RWPE1 (cell line): ENCODE measurements around the gene NT5C2.
"Not testable (repeated sequence)": the region's sequence is repeated elsewhere in the genome, so short reads cannot be mapped to it uniquely, and the experiment has no call there.

Experiments used
- CTCF ChIA-PET: fragments of 350-600 bp; sonication (Branson Sonifier 250); formaldehyde crosslinking; extraction: SDS; loops from one replicate; lab custom pipeline; 2021; lab: Yijun Ruan, JAX
- POLR2A ChIA-PET: fragments of 400-600 bp; formaldehyde crosslinking; extraction: SDS; loops from one replicate; lab custom pipeline; 2020; ENCODE audit warnings: antibody characterized with exemption; ENCODE audit not compliant: low non-redundant PET; lab: Yijun Ruan, JAX
- DNase-seq: peaks from one replicate; pipeline ENCODE4 v3.0.0; 2012; ENCODE audit warnings: low spot score
- H3K27ac ChIP-seq: fragments of 450-650 bp; 2 replicates; pipeline ENCODE4 v1.5.1; 2017
- CTCF ChIP-seq: fragments of 450-650 bp; conservative IDR thresholded peaks from 2 replicates; pipeline ENCODE4 v1.5.1; 2017; ENCODE audit warnings: low read depth, mild to moderate bottlenecking

NT5C2 gene

DNA sequence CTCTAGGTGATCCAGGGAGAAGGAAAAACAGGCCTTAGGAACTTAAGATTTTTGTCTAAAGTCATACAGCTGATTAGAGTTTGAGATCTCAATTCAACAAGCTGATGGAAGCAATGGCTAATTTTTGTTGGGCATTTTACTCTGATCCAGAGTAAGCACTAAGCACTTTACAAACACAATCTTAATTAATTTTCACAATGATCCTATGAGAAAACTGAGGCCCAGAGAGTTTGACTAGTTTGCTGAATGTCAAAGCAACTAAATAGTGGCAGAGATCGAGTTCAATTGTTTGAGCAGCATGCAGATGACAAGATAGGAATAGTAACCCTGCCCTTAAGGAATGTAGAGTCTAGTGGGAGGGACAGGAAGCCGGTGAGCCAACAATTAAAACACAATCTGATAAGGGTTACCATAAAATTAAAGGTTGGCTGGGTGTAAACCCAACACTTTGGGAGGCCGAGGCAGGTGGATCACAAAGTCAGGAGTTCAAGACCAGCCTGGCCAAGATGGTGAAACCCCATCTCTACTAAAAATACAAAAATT is 39.1 kb upstream of the NT5C2 start:
- DNase-seq = no peak
- no peak for TF ChIP-seq CTCF
- peak overlapping the region; percentile 88 for H3K27ac ChIP-seq
- ChIA-PET CTCF (interaction anchor here (1.6 kb wide), 1 partner anchor 12 kb away, joined by 3 read pairs; no protein-coding TSS in a partner anchor), POLR2A (no interaction called here)

DNA sequence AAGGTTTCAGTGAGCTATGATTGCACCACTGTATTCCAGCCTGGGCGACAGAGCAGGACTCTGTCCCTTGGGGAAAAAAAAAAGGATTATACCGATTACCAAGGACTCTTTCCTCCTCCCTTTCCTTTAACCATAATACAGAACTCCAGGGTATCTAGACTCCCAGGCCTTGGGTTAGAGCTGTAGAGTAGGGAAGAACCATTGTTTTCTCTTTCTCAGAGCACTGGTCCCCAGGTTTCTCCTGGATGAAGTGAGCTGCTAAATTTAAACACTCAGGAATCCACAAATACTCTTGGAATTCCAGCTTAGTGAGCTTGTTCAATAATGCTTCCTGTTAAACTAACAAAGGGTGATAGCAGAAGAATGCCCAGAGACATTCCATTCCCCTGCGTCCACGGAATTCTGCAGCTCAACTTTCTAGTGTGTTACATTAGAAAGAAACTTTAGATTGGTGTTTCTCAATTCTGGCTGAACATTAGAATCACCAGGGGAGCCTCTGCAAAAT is 38.0 kb upstream of the NT5C2 start:
- no peak for TF ChIP-seq CTCF
- peak overlapping the region; percentile 88 for H3K27ac ChIP-seq
- DNase-seq = peak; percentile 86
- POLR2A ChIA-PET = interaction anchor here (0.7 to 1.2 kb wide), 2 partner anchors 11 to 39 kb away, joined by 4 to 5 read pairs; no protein-coding TSS in a partner anchor
- CTCF ChIA-PET = interaction anchor here (0.5 to 1.6 kb wide), 5 partner anchors 14 to 878 kb away, joined by 3 to 8 read pairs (median 3); no protein-coding TSS in a partner anchor

DNA sequence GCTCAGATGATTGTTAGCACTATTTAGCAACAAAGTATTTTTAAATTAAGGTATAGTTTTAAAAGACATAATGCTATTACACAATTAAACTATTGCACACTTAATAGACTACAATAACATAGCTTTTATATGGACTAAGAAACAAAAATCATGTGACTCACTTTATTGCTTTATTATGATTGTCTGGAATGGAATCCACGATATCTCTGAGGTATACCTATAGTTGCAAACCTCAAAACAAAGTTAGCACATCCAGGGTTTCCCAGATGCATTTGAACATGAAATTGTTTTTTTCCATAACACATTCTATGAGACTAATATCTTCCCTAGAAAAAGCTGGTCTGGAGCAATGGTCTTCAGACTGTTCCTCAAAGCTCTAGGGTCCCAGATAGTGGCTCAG is 34.3 kb upstream of the NT5C2 start:
- no peak overlapping the region for H3K27ac ChIP-seq
- POLR2A ChIA-PET = no interaction called here
- no peak for TF ChIP-seq CTCF
- DNase-seq = no peak
- CTCF ChIA-PET = interaction anchor here (1.1 kb wide), 1 partner anchor 100 kb away, joined by 4 read pairs; no protein-coding TSS in a partner anchor

- no peak for TF ChIP-seq CTCF
- ChIA-PET CTCF (no interaction called here), POLR2A (no interaction called here)
- no peak for DNase-seq
- H3K27ac ChIP-seq = no peak overlapping the region
Measured at GRCh38 chr10:103225939-103226338, 32.9 kb upstream of the NT5C2 start.

DNA sequence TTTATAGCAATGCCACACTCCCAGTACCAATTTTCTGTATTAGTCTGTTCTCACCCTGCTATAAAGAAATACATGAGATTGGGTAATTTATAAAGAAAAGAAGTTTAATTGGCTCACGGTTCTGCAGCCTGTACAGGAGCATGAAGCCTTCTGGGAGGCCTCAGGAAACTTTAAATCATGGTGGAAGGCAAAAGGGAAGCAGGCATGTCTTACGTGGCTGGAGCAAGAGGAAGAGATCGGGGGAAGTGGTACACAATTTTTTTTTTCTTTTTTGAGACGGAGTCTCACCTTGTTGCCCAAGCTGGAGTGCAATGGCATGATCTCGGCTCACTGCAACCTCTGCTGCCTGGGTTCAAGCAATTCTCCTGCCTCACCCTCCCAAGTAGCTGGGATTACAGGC is 31.6 kb upstream of the NT5C2 start:
- CTCF ChIA-PET, POLR2A ChIA-PET, DNase-seq, H3K27ac ChIP-seq: not testable (repeated sequence)

DNA sequence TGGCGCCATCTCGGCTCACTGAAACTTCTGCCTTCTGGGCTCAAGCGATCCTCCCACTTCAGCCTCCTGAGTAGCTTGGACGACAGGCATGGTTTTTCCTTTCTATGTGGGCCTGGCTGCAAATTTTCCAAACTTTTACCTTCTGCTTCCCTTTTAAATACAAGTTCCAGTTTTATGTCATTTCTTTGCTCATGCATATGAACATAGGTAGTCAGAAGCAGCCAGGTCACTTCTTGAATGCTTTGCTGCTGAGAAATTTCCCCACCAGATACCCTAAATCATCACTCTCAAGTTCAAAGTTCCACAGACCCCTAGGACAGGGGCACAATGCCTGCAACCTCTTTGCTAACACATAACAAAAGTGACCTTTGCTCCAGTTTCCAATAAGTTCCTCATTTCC is 31.1 kb upstream of the NT5C2 start:
- no peak for DNase-seq
- ChIA-PET CTCF (no interaction called here), POLR2A (no interaction called here)
- no peak for TF ChIP-seq CTCF
- no peak overlapping the region for H3K27ac ChIP-seq

GRCh38 chr10:103216362-103216761 is 23.3 kb upstream of the NT5C2 start:
- DNase-seq, POLR2A ChIA-PET, H3K27ac ChIP-seq: not testable (repeated sequence)
- CTCF ChIA-PET = interaction anchor here (1.2 kb wide), 1 partner anchor 28 kb away, joined by 3 read pairs; no protein-coding TSS in a partner anchor
